ENCODE data around the gene IL12RB1. TPM values are rescaled to one million over a fixed set of nuclear protein-coding genes. Genes with fewer than 3 reads are reported as not detected.

The IL12RB1 gene
- total RNA-seq, 2 donors from 2014 or later = not detected

- Histone ChIP-seq H3K9me3 (ENCODE audit: control insufficient read depth, low read length) (no peaks in the 10 kb centered on the region), H3K36me3 (ENCODE audit: control insufficient read depth, insufficient read depth, low read length) (no peaks in the 10 kb centered on the region), H3K9ac (ENCODE audit: extremely low read depth, low read length, poor library complexity, severe bottlenecking) (peak overlapping the region; percentile 81), H3K4me1 (ENCODE audit: control insufficient read depth, insufficient read depth, low read length) (no peaks in the 10 kb centered on the region), H3K27ac (ENCODE audit: low read depth, low read length) (peak overlapping the region; percentile 68), H3K27me3 (ENCODE audit: control insufficient read depth, insufficient read depth, low read length, poor library complexity, severe bottlenecking) (no peaks in the 10 kb centered on the region), H3K4me3 (ENCODE audit: low read length) (peak overlapping the region; percentile 81)
- H3K36me3 Mint-ChIP-seq (ENCODE audit: low read depth) = peaks cover 9% of the 10 kb centered on the region
- H3K27me3 Mint-ChIP-seq (ENCODE audit: insufficient read depth) = peaks cover 6% of the 10 kb centered on the region
- peak overlapping the region; percentile 69 for H3K4me3 Mint-ChIP-seq
- peaks cover 11% of the 10 kb centered on the region for H3K4me1 Mint-ChIP-seq
- peak; percentile 98 for DNase-seq
- H3K27ac Mint-ChIP-seq = peak overlapping the region; percentile 91
- 0% methylated on average over 8 to 84 of the region's 86 CpGs for WGBS, 2 experiments (ENCODE audit: insufficient coverage in 1 of 2, insufficient read length in 1 of 2)
- H3K9me3 Mint-ChIP-seq = no peaks in the 10 kb centered on the region
- peak; percentile 13 for TF ChIP-seq CTCF (conservative IDR thresholded peaks at IDR 0.05)
Observed at GRCh38 chr19:18117692-18118378, 31.1 kb upstream of the IL12RB1 start.

GRCh38 chr19:18117364-18117691, 30.6 kb upstream of the IL12RB1 start:
- no peak for DNase-seq
- Mint-ChIP-seq H3K4me3 (peak overlapping the region; percentile 69), H3K4me1 (peaks cover 11% of the 10 kb centered on the region), H3K9me3 (no peaks in the 10 kb centered on the region), H3K36me3 (ENCODE audit: low read depth) (peaks cover 4% of the 10 kb centered on the region), H3K27ac (peak overlapping the region; percentile 91), H3K27me3 (ENCODE audit: insufficient read depth) (peaks cover 6% of the 10 kb centered on the region)
- no peak for TF ChIP-seq CTCF (conservative IDR thresholded peaks at IDR 0.05)
- H3K27ac ChIP-seq (ENCODE audit: low read depth, low read length) = peak overlapping the region; percentile 44
- H3K4me3 ChIP-seq (ENCODE audit: low read length) = no peak overlapping the region
- H3K4me1 ChIP-seq (ENCODE audit: control insufficient read depth, insufficient read depth, low read length) = no peaks in the 10 kb centered on the region
- H3K9ac ChIP-seq (ENCODE audit: extremely low read depth, low read length, poor library complexity, severe bottlenecking) = peak overlapping the region; percentile 30
- H3K36me3 ChIP-seq (ENCODE audit: control insufficient read depth, insufficient read depth, low read length) = no peaks in the 10 kb centered on the region
- H3K9me3 ChIP-seq (ENCODE audit: control insufficient read depth, low read length) = no peaks in the 10 kb centered on the region
- no peaks in the 10 kb centered on the region for H3K27me3 ChIP-seq (ENCODE audit: control insufficient read depth, insufficient read depth, low read length, poor library complexity, severe bottlenecking)
- 35 to 57% methylated on average over 6 to 11 of the region's 11 CpGs for WGBS, 2 experiments (ENCODE audit: insufficient coverage in 1 of 2, insufficient read length in 1 of 2)

GRCh38 chr19:18114483-18114882, 27.7 kb upstream of the IL12RB1 start:
- no peak overlapping the region for H3K4me3 Mint-ChIP-seq

More at GRCh38 chr19:18114483-18114882, 27.7 kb upstream of the IL12RB1 start:
- peaks cover under 1% of the 10 kb centered on the region for H3K27me3 ChIP-seq (ENCODE audit: control insufficient read depth, insufficient read depth, low read length, poor library complexity, severe bottlenecking)
- TF ChIP-seq CTCF (conservative IDR thresholded peaks at IDR 0.05) = no peak
- no peaks in the 10 kb centered on the region for H3K9me3 ChIP-seq (ENCODE audit: control insufficient read depth, low read length)
- H3K4me1 ChIP-seq (ENCODE audit: control insufficient read depth, insufficient read depth, low read length) = peaks cover 5% of the 10 kb centered on the region
- no peak overlapping the region for H3K27ac ChIP-seq (ENCODE audit: low read depth, low read length)
- H3K36me3 ChIP-seq (ENCODE audit: control insufficient read depth, insufficient read depth, low read length) = no peaks in the 10 kb centered on the region
- Mint-ChIP-seq H3K9me3 (no peaks in the 10 kb centered on the region), H3K36me3 (ENCODE audit: low read depth) (peaks cover 6% of the 10 kb centered on the region), H3K27me3 (ENCODE audit: insufficient read depth) (peaks cover 13% of the 10 kb centered on the region), H3K27ac (no peak overlapping the region), H3K4me1 (peaks cover 13% of the 10 kb centered on the region)
- no peak overlapping the region for H3K9ac ChIP-seq (ENCODE audit: extremely low read depth, low read length, poor library complexity, severe bottlenecking)
- H3K4me3 ChIP-seq (ENCODE audit: low read length) = no peak overlapping the region
- WGBS, 2 experiments (ENCODE audit: insufficient coverage in 1 of 2, insufficient read length in 1 of 2) = 92 to 98% methylated on average over 4 of the region's 4 CpGs
- no peak for DNase-seq

All from endodermal cell (in vitro differentiated cells).